PFSK-1 (cell line): ENCODE results near the gene PLXNA3.

ENCODE experiments used
- FOXP2 ChIP-seq: optimal IDR thresholded peaks from 2 replicates; pipeline ENCODE3; 2011; ENCODE audit warnings: borderline replicate concordance, control low read depth, inconsistent platforms; ENCODE audit not compliant: insufficient read depth; ENCODE audit errors: extremely low read length, extremely low read depth
- POLR2AphosphoS5 ChIP-seq: IDR thresholded peaks from 2 replicates; pipeline ENCODE4 v1.6.1; 2012; ENCODE audit warnings: low read depth, mild to moderate bottlenecking, control low read depth, low read length, moderate library complexity
- SIN3A ChIP-seq: IDR thresholded peaks from 2 replicates; pipeline ENCODE4 v1.6.1; 2012; ENCODE audit warnings: mild to moderate bottlenecking, low read length, moderate library complexity, borderline replicate concordance; ENCODE audit not compliant: insufficient read depth
- TAF1 ChIP-seq: IDR thresholded peaks from 2 replicates; pipeline ENCODE4 v1.6.1; 2012; ENCODE audit warnings: low read length, control low read depth, borderline replicate concordance; ENCODE audit not compliant: insufficient read depth
- TF ChIP-seq, protein P1 (sequence below), 2 experiments: IDR thresholded peaks; 2 replicates each; pipeline versions ENCODE4 v1.6.1 to v1.8.0; 2011 to 2012; ENCODE audit warnings: low read depth in 2 of 2, low read length in 2 of 2, control low read depth in 1 of 2, inconsistent platforms in 1 of 2, mild to moderate bottlenecking in 1 of 2, moderate library complexity in 1 of 2; ENCODE audit not compliant: insufficient read depth in 1 of 2

PLXNA3 gene

GRCh38 chrX:154444755-154445246, 13.3 kb upstream of the PLXNA3 start:
- TF ChIP-seq SIN3A, result no peak
- TF ChIP-seq POLR2AphosphoS5, result no peak
- TF ChIP-seq TAF1, result no peak
- TF ChIP-seq FOXP2, result no peak
- TF ChIP-seq, protein P1, sequence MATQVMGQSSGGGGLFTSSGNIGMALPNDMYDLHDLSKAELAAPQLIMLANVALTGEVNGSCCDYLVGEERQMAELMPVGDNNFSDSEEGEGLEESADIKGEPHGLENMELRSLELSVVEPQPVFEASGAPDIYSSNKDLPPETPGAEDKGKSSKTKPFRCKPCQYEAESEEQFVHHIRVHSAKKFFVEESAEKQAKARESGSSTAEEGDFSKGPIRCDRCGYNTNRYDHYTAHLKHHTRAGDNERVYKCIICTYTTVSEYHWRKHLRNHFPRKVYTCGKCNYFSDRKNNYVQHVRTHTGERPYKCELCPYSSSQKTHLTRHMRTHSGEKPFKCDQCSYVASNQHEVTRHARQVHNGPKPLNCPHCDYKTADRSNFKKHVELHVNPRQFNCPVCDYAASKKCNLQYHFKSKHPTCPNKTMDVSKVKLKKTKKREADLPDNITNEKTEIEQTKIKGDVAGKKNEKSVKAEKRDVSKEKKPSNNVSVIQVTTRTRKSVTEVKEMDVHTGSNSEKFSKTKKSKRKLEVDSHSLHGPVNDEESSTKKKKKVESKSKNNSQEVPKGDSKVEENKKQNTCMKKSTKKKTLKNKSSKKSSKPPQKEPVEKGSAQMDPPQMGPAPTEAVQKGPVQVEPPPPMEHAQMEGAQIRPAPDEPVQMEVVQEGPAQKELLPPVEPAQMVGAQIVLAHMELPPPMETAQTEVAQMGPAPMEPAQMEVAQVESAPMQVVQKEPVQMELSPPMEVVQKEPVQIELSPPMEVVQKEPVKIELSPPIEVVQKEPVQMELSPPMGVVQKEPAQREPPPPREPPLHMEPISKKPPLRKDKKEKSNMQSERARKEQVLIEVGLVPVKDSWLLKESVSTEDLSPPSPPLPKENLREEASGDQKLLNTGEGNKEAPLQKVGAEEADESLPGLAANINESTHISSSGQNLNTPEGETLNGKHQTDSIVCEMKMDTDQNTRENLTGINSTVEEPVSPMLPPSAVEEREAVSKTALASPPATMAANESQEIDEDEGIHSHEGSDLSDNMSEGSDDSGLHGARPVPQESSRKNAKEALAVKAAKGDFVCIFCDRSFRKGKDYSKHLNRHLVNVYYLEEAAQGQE (IDR thresholded peaks at IDR 0.05; ENCODE audit: insufficient read depth in 1 of 2, low read depth in 2 of 2, low read length in 2 of 2), result no peak

GRCh38 chrX:154445776-154446175, 12.3 kb upstream of the PLXNA3 start:
- no peak for TF ChIP-seq SIN3A
- TF ChIP-seq TAF1, result no peak
- TF ChIP-seq FOXP2, result no peak
- TF ChIP-seq POLR2AphosphoS5, result no peak
- TF ChIP-seq, protein P1 (IDR thresholded peaks at IDR 0.05; ENCODE audit: insufficient read depth in 1 of 2, low read depth in 2 of 2, low read length in 2 of 2), result no peak

GRCh38 chrX:154446430-154446829, 11.7 kb upstream of the PLXNA3 start:
- TF ChIP-seq, protein P1 (IDR thresholded peaks at IDR 0.05; ENCODE audit: insufficient read depth in 1 of 2, low read depth in 2 of 2, low read length in 2 of 2), result no peak
- TF ChIP-seq POLR2AphosphoS5 (no peak), SIN3A (no peak), TAF1 (no peak), FOXP2 (no peak)

- TF ChIP-seq SIN3A (no peak), POLR2AphosphoS5 (no peak), TAF1 (no peak)
- TF ChIP-seq, protein P1 (IDR thresholded peaks at IDR 0.05; ENCODE audit: insufficient read depth in 1 of 2, low read depth in 2 of 2, low read length in 2 of 2), result no peak
These were observed 9.6 kb upstream of the PLXNA3 start for GRCh38 chrX:154448484-154448883.

DNA sequence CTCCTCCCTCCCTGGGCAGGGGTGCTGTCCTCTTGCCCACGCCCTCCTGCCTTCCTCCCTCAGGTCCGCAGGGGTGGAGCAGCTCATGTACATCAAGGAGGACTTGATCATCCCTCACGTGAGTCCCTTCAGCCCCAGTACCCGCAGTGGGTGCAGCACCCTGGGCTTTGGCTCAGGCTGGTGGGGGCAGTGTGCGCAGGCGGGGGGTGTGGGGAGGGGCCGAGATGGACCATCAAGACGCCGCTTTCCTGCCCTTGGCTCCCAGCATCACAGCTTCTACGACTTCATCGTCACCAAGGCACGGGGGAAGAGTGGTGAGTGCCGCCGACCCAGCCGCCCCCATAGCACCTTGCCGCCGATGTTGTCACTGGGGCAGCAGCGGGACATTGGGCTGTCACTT, 8.5 kb upstream of the PLXNA3 start:
- TF ChIP-seq, protein P1 (IDR thresholded peaks at IDR 0.05; ENCODE audit: insufficient read depth in 1 of 2, low read depth in 2 of 2, low read length in 2 of 2), result no peak
- TF ChIP-seq SIN3A, result no peak
- TF ChIP-seq FOXP2, result no peak
- no peak for TF ChIP-seq TAF1
- TF ChIP-seq POLR2AphosphoS5, result no peak
